HG02610 (cell line): ENCODE data around the gene EFCAB7.
A peak's percentile ranks its signal among the peaks of the same experiment; 100 is the strongest.
"Not testable (repeated sequence)": the region's sequence is repeated elsewhere in the genome, so short reads cannot be mapped to it uniquely, and the experiment has no call there.

ENCODE experiments used
- ATAC-seq: cut with Tn5 transposase; IDR thresholded peaks from one replicate; pipeline ENCODE4 v1.9.1; 2021; ENCODE audit warnings: mild to moderate bottlenecking, moderate library complexity; ENCODE audit not compliant: unreplicated experiment

The EFCAB7 gene

DNA sequence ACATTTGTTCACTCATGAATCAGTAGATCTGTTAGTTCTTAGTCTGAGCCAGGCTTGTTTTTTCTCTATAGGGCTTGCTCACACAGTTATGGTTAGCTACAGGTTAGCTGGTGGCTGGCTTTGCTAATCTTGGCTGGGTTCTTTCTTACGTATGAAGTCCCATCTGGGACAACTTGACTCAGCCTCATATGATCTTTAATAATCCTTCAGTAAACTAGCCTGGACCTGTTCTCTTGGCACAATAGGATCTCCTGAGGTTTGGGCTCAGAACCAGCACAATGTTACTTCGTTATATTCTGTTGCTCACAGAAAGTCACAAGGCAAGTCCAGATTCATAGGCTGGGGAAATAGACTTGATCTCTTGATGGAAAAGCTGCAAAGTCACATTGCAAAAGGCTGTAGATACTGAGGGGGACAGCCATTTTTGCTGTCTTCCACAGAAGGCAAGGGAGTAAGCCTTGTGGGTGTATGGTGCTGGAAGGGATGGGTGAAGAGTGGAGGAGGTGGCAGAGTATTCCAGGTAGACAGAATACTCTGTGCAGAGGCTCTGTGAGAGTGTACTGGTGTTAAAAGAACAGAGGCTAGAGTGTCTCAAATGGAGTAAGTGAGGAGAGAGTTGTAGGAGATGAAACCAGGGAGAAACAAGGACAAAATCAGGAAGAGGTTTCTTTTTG is 24.4 kb downstream of the EFCAB7 start:
- ATAC-seq, result no peak

DNA sequence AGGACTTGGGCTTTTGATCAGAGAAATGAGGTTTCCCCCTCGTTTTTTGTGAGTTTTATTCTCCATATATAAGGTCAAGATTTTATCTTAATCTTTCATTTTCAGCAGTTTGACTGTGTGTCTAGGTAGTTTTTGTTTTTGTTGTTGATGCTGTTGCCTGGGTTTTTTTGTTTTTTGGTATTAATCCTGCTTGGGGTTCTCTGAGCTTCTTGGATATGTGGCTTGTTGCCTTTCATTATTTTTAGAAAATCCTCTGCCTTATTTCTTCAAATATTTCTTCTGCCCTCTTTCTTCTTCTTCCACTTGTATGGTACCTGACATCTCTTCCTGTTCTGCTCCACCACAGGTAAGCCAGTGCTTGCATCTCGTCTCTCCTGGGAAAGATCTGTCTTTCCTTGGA is 25.0 kb downstream of the EFCAB7 start:
- no peak for ATAC-seq

DNA sequence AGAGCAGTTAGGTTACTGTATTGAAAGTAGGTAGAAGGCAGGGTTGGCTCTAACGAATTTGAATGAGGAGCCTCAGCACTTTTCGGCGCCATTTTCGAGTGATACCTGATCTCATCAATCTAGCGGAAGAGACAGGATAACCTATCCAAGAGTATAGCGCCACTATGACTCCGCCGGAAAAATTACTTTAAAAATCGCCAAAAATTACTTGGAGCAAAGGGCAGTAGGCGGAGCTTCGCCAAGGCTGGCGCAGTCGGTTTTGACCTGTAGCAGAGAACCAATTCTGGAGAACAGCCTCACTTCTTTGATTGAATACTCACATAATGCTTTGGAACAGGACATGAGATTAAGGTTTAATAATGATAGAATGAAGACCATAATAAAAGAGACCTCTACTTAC is 25.6 kb downstream of the EFCAB7 start:
- ATAC-seq, result no peak

DNA sequence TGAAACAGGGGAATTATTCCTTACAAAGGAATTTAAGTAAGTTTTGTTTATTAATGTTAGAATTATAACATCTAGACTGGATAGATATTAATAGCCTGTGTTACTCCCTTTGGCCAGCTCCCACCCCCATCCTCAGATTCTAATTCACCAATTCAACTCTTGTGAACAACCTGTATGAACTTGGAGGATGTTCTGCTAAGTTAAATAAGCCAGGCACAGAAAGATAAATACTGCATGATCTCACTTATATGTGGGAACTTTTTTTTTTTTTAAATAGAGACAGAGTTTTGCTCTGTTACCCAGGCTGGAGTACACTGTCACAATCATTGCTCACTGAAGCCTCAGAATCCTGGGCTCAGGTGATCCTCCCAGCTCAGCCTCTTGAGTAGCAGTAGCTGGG is 32.2 kb downstream of the EFCAB7 start:
- no peak for ATAC-seq

DNA sequence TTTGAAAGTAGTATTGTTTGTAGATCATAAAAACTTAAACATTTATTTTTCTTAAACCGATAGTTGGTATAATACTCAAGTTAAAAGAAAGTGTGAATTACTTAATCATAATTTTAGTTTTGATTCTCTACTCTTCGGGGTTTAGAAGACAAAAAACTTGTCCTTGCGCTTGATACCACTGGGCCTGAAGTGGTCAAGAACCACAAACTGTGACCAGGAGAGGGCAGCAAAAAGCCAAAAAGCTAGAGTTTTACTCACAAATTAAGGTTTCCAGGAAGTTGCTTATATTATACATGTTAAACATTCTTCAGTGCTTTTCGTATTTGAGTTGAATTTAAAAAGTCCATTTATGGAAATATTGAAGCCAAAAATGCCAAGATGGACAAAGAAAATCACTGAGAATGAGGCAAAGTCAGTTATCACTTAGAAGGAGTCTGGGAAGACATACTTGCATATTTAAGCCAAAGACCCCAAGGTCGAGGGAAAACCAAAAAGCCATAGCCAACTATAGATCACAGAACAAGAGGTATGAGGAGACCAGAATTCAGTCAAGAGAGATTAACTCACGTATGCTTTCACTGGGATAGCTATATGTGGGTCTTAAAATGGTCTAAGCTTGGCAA is 34.2 kb downstream of the EFCAB7 start:
- ATAC-seq, result no peak

DNA sequence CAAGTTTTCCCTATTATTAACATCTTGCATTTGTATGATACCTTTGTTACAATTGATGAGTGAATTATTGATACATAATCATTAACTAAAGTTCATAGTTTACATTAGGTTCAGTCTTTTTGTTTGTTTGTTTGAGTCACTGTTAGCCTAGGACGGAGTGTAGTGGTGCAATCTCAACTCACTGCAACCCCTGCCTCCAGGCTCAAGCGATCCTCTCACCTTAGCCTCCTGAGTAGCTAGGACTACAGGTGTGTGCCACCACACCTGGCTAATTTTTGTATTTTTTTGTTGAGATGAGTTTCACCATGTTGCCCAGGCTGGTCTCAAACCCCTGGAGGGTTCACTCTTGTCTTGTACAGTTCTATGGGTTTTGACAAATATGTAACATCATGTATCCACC is 36.0 kb downstream of the EFCAB7 start:
- ATAC-seq, result no peak

DNA sequence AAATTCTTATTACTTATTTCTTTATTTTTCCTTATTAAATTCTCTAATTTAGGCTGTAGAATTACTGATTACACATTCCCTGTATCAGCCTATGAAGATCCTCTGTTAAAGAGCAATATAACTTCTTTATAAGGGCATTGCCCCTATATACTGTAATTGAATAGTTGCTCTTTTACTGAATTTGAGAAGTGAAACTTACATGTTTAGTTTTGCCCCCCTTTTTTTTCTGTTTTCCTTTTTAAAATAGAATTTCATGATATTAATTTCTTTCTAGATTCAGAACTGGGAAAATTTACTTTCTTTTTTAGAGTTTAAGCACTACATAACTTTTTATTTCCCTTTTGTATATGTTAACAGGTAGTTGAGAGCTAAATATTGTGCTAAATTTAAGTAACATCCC is 40.4 kb downstream of the EFCAB7 start:
- no peak for ATAC-seq

DNA sequence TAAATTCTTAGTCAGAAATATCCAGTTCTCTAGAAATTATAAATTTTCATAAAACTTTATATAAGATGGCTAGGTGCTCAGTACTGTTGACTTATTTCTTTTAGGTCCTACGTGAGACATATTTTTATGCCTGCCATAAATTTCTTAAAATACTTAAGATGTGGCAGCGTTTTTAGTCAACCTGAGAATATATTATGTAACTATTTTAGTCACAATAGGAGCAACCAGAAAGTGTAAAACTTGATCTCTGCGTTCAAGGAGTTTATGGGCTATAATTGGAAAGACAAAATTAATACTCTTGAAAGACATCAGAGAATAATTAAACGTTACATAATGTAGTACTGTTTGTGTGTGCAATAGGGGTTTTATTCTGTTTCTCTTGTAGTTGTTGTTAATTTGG is 45.7 kb downstream of the EFCAB7 start:
- no peak for ATAC-seq

DNA sequence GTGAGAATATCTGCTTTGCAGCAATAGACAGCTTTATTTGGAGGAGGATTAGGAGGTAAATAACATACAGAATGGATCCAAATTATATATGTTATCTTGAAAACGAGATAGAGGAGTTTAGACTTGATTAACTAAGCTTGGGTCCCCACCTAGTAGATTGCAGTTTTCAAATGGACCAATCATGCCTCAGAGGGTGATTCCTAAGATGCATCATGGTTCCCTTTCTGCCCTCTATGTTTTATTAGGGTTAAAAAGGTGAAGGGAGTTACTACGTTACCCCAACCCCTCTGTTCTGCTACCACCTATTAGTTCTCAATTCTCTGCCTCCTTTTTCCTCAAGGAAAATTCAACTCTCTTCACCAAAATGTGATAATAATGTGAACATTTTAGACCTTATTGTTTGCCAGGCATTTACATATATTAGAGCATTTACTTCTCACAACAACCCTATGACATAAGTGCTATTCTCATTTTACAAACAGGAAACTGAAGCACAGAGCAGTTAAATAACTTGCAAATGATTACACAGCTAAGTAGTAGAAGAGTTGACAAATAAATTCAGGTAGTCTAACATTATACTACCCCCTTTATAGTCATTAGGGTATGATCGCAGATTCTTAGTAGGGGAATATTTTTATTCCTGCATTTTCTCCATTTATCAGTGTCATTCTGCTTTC is 46.5 kb downstream of the EFCAB7 start:
- ATAC-seq, result no peak

DNA sequence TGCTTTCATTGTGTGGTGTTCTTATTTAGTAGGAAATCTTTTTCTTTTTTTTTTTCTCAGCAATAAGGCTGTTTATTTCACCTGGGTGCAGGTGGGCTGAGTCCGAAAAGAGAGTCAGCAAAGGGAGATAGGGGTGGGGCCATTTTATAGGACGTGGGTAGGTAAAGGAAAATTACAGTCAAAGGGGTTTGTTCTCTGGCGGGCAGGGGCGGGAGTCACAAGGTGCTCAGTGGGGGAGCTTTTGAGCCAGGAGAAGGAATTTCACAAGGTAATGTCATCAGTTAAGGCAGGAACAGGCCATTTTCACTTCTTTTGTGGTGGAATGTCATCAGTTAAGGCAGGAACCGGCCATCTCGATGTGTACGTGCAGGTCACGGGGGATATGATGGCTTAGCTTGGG is 49.4 kb downstream of the EFCAB7 start:
- ATAC-seq, result not testable (repeated sequence)

DNA sequence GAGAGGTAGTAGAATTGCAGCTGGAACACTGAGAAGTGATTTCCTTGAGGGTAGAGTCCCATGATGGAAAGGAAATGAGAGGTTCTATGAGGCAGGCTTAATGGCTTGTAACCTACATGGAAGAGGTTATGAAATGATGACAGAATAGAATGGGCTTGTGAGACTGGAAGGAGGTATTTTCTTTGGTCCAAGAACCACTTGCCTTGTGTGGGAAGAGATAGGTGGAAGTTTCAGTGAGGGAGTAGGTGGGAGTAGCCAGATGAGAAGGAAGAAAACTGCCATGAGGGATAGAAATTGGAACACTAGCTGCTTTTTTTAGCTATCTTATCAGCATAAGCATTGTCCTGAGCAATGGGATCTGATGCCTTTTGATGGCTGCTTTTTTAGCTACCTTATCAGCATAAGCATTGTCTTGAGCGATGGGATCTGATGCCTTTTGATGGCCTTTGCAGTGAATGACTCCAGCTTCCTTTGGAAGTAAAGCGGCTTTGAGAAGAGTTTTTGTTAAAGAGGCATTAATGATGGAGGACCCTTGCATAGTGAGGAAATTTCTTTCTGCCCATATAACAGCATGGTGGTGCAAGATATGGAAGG is 51.0 kb downstream of the EFCAB7 start:
- ATAC-seq, result not testable (repeated sequence)

DNA sequence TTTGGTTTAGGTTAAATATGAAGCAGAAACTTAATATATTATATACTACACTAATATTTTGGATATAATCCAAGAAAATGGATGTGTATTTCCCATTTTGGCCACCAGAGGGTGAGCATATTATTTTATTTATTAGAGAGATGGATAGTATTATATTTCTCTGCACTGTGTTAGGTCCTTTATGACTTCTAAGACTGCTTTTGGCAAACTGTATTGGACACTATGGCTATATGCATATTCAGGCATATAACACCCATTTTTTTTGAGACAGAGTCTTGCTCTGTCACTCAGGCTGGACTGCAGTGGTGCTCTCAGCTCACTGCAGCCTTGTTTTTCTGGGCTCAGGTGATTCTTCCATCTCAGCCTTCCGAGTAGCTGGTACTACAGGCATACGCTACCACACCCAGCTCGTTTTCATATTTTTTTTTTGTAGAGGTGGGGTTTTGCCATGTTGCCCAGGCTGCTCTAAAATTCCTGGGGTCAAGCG is 52.1 kb downstream of the EFCAB7 start:
- no peak for ATAC-seq

DNA sequence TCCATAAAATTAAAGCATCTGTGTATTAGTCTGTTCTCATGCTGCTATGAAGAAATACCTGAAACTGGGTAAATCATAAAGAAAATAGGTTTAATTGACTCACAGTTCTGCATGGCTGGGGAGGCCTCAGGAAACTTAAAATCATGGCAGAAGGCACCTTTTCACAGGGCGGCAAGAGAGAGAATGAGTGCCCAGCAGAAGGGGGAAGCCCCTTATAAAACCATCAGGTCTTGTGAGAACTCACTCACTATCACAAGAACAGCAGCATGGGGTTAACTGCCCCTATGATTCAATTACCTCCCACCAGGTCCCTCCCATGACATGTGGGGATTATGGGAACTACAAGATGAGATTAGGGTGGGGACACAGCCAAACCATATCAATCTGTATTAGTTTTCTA is 63.0 kb downstream of the EFCAB7 start:
- ATAC-seq, result not testable (repeated sequence)

DNA sequence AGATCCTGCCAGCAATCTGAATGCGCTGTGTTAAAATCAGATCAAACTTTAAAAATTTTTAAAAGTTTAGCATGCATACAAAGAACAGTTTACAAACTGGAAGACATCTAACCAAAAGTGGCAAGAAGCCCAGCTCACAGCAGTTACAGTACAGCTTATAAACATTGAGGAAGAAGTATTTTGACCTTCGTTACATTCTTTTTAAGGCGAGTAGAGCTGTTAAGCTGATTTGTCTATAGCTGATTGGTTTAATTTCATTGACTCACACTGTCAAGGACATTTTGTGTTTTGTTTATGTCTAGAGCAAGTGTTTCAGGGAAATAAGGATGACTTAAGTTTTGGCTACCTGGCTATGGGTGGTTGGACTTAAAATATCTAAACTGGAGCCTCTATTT is 66.8 kb downstream of the EFCAB7 start:
- no peak for ATAC-seq

DNA sequence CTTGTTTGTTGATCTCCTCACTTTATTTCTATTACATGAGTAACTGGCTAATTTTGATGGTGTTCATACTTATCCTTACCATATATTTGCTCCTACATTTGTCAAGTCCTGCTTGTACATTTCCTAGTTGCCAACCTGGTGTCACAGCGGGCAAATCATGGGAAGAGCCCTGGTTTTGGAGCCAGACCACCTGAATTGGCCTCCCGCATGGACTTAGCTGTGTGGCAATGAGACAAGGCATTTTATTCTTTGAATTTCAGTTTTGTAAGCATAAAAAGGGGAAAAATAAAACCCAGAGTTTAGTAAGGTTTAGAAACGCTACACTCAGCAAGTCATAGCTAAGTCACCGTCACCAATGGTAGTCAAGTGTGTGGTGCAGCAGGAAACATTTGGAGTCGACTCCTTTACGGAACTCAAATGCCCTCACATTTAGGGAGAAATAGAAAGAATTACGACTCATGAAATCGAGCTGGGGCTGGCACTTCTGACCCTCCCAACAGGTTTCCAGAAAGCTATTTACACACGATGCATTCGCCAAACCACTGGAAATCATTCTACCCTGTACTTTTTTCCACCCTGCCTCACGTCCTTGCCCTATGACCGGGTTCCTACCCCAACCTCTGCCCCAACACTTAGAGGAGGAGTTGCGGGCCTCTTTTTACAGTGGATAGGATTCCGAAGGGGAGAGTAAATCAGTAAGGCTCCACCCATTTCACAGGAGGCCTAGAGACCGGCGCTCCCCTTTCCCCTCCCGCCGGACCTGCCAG is 69.4 kb downstream of the EFCAB7 start:
- ATAC-seq, result no peak

DNA sequence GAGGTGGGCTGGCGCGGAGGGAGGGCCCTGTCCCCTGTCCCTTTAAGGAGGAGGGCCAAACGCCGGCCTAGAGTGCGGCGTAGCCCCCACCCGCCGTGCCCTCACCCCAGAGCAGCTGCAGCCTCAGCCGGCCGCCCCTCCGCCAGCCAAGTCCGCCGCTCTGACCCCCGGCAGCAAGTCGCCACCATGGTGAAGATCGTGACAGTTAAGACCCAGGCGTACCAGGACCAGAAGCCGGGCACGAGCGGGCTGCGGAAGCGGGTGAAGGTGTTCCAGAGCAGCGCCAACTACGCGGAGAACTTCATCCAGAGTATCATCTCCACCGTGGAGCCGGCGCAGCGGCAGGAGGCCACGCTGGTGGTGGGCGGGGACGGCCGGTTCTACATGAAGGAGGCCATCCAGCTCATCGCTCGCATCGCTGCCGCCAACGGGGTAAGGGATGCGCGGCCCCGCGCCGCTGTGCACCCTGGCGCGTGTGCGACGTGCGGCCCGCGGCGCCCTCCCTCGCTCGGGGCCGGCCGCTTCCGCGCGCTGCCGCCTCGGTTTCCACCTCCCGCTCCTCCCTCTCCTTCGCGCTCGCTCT is 70.1 kb downstream of the EFCAB7 start, which contains the start of gene PGM1:
Gene PGM1 (plus strand): TSS at position 109 of the 583 bp plus-strand sequence. CDS start 78 bp downstream, at position 187.
- ATAC-seq, result peak; percentile 74

DNA sequence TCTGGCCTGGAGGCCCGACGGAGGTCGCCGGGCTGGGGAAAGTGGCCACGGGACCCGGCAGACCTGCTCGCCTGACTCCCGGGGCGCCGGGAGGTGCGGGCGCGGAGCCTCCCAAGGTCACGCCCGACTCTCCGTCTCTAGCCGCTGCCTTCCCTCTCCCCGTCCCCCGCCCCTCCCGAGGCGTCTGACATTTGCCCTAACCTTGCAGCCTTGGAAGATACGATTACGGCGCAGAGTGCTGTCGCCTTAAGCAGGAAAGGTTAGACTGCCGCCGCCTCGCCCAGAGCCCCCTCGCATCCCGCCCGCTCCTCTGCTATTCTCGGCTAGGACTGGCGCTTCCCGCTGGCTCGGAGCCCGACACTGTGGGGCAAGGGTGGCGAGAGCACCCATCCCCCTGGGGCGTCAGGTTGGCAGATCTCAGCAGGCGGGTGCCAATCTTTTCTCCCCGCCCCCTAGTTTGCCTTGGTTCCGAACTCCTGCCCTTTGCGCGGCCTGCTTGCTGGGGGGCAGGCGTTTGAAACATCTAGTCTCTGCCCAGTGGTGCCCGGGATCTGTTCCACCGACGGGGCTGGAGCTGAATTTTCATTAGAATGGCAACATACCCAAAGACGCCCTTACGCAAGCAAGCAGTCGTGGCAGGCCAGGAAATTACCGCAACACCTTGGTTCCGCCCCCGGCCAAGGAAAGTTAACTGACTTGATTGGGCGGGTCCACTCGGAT is 70.7 kb downstream of the EFCAB7 start:
- peak; percentile 42 for ATAC-seq

DNA sequence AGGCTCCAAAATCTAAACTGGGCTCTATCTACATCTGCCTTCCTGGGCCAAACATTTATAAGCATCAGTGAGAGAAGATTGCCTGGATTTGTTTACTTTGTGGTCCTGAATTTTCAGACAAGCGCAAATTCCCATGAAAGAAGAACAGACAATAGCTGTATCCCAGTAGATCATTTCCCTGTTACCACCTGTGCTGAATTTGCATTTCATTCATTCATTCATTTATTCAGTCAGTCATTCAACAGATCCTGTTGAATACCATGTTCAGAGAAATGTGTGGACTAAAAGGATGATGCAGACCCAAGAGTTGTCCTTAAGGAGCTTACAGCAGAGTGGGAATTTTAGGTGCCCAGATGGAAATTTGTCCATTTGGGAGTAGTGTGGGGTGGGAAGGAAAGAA is 72.1 kb downstream of the EFCAB7 start:
- ATAC-seq, result no peak

DNA sequence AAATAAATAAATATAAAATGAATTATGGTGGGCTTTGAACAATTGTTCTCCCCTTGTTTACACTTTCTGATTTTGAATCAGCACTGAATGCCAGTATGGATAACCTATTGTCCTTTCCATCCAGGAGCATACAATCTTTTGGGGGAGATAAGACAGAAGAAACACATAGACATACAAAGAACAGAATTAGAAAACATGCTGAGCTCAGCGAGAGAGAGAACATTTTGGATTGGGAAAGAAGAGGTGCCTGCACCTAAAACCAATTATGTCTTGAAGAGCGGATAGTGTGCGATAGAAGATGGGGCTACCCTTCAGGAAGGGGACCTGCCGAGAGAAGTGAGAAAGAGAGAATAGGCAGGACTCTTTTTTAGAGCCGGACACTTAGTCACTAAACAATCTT is 76.5 kb downstream of the EFCAB7 start:
- no peak for ATAC-seq

DNA sequence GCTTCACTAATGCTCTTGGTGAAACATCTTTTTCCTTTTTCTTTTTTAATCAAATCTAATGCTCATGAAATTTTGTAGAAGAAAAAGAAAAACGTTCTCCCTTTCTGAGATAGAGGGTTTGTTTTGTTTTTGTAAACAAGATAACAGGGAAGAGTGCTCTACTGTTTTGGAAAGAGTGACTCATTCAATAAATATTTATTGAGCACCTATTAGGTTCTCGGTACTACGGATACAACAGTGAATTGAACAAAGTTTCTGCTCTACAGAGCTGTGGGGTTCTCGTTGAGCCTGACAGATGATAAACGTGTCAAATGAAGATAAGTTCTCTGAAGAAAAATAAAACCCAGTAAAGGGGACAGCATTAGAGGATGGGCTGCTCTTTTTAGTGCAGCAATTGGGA is 76.9 kb downstream of the EFCAB7 start:
- no peak for ATAC-seq
